GM12872 (cell line): Measurements from ENCODE around the gene HNRNPM.

ENCODE experiments used
- TF ChIP-seq, protein P1 (sequence below): IDR thresholded peaks from 3 replicates; pipeline ENCODE4 v1.5.1; 2011; ENCODE audit warnings: low read depth, mild to moderate bottlenecking, low read length, moderate library complexity; ENCODE audit not compliant: insufficient read depth

Gene HNRNPM

DNA sequence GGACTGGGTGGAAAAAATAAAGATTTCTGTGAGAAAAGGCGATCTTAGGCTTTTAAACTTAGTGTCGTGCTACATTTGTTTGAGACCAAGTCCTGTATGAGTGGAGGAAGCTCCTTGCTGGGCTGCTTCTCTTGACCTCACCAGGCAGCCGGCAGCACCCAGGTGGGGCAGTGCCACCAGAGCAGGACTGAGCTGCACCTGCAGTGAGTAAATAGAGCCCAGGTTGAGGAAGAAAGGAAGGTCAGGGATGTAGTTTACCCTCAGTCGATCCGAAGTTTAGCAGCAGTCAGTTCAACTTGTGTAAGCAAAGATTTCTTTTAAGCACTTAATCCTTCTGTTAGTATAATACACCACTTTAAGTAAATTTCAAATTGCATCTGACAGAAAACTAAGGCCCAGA, 13.6 kb downstream of the HNRNPM start:
- TF ChIP-seq, protein P1, sequence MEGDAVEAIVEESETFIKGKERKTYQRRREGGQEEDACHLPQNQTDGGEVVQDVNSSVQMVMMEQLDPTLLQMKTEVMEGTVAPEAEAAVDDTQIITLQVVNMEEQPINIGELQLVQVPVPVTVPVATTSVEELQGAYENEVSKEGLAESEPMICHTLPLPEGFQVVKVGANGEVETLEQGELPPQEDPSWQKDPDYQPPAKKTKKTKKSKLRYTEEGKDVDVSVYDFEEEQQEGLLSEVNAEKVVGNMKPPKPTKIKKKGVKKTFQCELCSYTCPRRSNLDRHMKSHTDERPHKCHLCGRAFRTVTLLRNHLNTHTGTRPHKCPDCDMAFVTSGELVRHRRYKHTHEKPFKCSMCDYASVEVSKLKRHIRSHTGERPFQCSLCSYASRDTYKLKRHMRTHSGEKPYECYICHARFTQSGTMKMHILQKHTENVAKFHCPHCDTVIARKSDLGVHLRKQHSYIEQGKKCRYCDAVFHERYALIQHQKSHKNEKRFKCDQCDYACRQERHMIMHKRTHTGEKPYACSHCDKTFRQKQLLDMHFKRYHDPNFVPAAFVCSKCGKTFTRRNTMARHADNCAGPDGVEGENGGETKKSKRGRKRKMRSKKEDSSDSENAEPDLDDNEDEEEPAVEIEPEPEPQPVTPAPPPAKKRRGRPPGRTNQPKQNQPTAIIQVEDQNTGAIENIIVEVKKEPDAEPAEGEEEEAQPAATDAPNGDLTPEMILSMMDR: no peak

DNA sequence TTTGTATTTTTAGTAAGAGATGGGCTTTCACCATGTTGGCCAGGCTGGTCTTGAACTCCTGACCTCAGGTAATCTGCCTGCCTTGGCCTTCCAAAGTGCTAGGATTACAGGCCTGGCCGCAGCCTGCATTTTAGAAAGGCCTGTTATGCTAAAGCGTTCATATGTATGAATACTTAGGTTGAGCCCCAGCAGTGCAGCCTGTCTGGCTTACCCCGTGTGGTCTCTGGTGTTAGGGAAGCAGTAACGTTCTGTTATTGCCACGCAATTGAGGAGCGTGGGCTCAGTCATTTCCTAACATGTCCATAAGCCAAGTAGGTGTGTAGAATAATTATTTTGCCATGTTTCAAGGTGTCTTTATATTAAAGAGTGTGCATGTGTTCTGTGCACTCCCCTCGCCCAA, 14.3 kb downstream of the HNRNPM start:
- TF ChIP-seq, protein P1: no peak

DNA sequence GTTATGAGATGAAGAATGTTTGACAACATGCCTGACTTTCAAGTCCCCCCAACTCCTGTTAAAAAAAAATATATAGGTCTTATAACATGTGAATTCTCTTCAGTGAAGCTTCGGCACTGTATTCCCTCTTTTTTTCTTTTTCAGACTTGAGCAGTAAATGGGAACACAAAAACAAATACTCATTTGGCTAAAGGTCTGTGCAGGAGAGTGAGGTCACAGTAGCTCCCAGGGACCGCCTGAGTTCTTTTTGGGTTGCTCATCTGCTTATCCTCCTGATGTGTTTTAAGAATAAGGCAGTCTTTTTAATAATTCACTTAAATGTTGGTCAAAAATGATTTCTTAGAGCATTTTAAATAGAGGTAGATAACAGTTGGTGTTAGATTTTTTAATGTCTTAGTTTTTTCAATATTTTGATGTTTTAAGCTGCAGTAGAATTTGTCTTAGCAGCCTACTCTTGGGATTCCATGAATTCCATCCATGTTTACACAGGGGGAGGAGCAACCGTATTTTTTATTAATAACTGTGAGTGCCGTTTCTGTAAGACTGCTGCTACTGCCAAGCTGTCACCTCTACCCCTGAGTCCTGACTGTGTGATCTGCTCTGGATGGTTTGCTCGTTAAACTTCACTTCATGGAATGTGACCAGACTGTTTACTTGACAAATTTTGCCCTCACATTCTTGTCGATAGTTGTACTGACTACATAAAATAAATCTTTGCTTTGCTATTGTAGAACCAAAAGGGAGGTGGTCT, 14.9 kb downstream of the HNRNPM start:
- TF ChIP-seq, protein P1: no peak

DNA sequence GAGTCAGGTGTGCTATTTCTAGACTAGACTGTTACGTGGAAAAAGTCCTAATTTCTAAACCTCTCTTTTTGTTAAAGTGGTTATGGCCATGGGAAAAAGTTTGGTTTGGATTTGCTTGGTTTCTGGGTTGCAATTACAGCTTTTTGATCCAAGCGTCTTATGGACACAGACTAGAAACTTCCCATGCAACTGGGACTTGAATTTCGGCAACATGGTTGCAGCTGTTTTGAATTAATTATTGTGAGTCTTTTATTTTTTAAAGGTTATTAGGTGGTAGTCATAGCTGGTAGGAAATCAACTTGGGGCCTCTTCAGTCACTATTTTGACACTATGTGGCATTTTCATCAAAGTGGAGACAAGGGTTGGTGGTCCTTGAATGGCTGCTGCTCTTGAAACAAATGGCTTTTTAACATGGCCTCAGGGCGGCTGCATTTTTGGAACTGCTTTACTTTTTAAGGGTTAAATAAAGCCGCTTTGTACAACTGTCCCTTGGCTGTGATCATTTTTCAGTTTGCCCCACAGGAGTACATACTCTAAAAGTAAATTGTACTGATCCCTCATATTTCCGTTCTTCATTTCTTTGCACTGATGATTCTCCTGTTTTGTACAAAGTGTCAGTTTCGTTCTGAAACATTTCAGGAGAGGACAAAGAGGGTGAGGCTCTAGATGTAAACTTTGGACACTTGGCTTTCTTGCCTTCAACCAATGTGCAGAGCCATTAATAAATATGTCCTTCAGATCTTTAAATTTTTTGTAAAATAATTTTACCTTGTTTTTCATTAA, 15.9 kb downstream of the HNRNPM start:
- TF ChIP-seq, protein P1: no peak

DNA sequence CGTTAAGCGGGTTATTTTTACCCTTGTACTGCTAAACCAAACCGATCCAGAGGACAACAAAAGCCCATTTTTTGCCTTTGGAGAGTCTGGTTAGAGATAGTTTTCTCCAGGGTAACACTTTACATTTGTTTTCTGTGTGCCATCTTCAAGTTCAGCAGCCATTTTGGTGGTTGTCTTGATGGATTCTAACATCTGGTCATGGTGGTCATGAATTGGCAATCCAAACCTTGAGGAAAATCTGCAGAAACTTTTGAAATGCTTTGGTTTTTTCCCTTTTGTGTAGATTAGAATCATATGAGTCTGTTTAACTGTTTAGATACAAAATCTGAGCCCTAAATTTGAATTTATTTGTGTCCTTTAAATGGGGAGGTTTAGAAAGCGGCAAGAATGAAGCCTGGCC, 16.6 kb downstream of the HNRNPM start:
- TF ChIP-seq, protein P1: no peak

DNA sequence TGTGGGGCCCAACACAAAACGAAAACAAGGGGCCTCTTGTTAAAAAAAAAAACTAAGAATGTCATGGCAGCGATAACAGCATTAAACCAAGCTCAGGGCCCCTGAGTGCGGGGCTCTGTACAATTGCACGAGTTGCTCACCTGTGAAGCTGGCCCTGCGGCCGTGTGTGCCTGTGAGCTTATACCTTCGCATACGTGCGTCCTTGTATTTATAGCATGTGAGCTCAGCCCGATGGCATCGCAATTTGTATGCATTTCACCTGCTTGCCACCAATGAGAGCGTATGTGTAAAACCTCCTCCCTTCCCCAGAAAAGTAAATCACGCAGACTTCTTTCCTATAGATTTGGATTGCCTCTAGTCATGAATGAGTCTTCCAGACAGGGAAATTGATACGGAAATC, 17.1 kb downstream of the HNRNPM start:
- TF ChIP-seq, protein P1: no peak

DNA sequence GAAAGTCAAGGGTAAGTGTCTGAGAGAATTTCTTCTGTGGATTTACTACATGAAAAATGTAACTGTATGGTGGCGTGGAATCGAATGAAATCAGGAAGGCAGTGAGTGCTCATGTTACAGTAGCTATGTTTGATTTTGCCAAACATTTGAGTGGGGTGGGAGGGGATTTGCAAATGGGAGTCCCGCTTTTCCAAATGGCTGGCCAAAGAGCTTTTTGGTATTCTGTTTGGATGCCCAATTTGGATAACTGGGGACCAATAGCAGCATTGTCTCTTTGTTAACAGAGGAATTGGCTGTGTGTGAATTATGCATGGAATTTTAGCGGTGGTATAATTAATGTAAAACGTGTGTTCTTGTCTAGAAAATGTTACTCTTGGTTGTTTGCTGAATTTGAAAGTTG, 17.8 kb downstream of the HNRNPM start:
- TF ChIP-seq, protein P1: no peak
